ENCODE data around the gene FHOD1. TPM values are rescaled to one million over a fixed set of nuclear protein-coding genes. Genes with fewer than 3 reads are reported as not detected.

FHOD1 gene
- total and polyA plus RNA-seq, 9 of the 15 experiments (the other 6 are each of a cell fraction or from before 2014, with no cell fraction given) = 18.7 to 126 (median 32.3) TPM

- TF ChIP-seq EP300 (IDR thresholded peaks at IDR 0.05; ENCODE audit: low read length) (no peak), HMG20B (CRISPR knock-in tag; IDR thresholded peaks at IDR 0.05) (no peak), ZBED1 (IDR thresholded peaks at IDR 0.05) (no peak), HDGF (IDR thresholded peaks at IDR 0.05) (no peak), ZBTB17 (CRISPR knock-in tag; IDR thresholded peaks at IDR 0.05) (no peak), KDM5B (IDR thresholded peaks at IDR 0.05; ENCODE audit: insufficient replicate concordance, low read depth, low read length) (peak; percentile 45), MCM3 (IDR thresholded peaks at IDR 0.05) (no peak), FIP1L1 (IDR thresholded peaks at IDR 0.05; ENCODE audit: low read depth, low read length, poor library complexity, severe bottlenecking) (peak; percentile 76), FOXA3 (CRISPR knock-in tag; conservative IDR thresholded peaks at IDR 0.05 in 1 of 2, IDR thresholded peaks at IDR 0.05 in 1 of 2) (no peak), KDM1A (IDR thresholded peaks at IDR 0.05) (no peak), TBP (optimal IDR thresholded peaks at IDR 0.05; ENCODE audit: low read depth, low read length) (peak; percentile 76), CBX1 (IDR thresholded peaks at IDR 0.05; ENCODE audit: low read depth) (peak; percentile 82; the same call in 1 of the 2 replicates)
- TF ChIP-seq, protein P1, sequence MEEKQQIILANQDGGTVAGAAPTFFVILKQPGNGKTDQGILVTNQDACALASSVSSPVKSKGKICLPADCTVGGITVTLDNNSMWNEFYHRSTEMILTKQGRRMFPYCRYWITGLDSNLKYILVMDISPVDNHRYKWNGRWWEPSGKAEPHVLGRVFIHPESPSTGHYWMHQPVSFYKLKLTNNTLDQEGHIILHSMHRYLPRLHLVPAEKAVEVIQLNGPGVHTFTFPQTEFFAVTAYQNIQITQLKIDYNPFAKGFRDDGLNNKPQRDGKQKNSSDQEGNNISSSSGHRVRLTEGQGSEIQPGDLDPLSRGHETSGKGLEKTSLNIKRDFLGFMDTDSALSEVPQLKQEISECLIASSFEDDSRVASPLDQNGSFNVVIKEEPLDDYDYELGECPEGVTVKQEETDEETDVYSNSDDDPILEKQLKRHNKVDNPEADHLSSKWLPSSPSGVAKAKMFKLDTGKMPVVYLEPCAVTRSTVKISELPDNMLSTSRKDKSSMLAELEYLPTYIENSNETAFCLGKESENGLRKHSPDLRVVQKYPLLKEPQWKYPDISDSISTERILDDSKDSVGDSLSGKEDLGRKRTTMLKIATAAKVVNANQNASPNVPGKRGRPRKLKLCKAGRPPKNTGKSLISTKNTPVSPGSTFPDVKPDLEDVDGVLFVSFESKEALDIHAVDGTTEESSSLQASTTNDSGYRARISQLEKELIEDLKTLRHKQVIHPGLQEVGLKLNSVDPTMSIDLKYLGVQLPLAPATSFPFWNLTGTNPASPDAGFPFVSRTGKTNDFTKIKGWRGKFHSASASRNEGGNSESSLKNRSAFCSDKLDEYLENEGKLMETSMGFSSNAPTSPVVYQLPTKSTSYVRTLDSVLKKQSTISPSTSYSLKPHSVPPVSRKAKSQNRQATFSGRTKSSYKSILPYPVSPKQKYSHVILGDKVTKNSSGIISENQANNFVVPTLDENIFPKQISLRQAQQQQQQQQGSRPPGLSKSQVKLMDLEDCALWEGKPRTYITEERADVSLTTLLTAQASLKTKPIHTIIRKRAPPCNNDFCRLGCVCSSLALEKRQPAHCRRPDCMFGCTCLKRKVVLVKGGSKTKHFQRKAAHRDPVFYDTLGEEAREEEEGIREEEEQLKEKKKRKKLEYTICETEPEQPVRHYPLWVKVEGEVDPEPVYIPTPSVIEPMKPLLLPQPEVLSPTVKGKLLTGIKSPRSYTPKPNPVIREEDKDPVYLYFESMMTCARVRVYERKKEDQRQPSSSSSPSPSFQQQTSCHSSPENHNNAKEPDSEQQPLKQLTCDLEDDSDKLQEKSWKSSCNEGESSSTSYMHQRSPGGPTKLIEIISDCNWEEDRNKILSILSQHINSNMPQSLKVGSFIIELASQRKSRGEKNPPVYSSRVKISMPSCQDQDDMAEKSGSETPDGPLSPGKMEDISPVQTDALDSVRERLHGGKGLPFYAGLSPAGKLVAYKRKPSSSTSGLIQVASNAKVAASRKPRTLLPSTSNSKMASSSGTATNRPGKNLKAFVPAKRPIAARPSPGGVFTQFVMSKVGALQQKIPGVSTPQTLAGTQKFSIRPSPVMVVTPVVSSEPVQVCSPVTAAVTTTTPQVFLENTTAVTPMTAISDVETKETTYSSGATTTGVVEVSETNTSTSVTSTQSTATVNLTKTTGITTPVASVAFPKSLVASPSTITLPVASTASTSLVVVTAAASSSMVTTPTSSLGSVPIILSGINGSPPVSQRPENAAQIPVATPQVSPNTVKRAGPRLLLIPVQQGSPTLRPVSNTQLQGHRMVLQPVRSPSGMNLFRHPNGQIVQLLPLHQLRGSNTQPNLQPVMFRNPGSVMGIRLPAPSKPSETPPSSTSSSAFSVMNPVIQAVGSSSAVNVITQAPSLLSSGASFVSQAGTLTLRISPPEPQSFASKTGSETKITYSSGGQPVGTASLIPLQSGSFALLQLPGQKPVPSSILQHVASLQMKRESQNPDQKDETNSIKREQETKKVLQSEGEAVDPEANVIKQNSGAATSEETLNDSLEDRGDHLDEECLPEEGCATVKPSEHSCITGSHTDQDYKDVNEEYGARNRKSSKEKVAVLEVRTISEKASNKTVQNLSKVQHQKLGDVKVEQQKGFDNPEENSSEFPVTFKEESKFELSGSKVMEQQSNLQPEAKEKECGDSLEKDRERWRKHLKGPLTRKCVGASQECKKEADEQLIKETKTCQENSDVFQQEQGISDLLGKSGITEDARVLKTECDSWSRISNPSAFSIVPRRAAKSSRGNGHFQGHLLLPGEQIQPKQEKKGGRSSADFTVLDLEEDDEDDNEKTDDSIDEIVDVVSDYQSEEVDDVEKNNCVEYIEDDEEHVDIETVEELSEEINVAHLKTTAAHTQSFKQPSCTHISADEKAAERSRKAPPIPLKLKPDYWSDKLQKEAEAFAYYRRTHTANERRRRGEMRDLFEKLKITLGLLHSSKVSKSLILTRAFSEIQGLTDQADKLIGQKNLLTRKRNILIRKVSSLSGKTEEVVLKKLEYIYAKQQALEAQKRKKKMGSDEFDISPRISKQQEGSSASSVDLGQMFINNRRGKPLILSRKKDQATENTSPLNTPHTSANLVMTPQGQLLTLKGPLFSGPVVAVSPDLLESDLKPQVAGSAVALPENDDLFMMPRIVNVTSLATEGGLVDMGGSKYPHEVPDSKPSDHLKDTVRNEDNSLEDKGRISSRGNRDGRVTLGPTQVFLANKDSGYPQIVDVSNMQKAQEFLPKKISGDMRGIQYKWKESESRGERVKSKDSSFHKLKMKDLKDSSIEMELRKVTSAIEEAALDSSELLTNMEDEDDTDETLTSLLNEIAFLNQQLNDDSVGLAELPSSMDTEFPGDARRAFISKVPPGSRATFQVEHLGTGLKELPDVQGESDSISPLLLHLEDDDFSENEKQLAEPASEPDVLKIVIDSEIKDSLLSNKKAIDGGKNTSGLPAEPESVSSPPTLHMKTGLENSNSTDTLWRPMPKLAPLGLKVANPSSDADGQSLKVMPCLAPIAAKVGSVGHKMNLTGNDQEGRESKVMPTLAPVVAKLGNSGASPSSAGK (IDR thresholded peaks at IDR 0.05) = peak; percentile 87
Observed at GRCh38 chr16:67247192-67248072, at the start of gene FHOD1 (continued).

All from K562 (cell line).